ENCODE data around the gene HEXIM1.

DNA sequence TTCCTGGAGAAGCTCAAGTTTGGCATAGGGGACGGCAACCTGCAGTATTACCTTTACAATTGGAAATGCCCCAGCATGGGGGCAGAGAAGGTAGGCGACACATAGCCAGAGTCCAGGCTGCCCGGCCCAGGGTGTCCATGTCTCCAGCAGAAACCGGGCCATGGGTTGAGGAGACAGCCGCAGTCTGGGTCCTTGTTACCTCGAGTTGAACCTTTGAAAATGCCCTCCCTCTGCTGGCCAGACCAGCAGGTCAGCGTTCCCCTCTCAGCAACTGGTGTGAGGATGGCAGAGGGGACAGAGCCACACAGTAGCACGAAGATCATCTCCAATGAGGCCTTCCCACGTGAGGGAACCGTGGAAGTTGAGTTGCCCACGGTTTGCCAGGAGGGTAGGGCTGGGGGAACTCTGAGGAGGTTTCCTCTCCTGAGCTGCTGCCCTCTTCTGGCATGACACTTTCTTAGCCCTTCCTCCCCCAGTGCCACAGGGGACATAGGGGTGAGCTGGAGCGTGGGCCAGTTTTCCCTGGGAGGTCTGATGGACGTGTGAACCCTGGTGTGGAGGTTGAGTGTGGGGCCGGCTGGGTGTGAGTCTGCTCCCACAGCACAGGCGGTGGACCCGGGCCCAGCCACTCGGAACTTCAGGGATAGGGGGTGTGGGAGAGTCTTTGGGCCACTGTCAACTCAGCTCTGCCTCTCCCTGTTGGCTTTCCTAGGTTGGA lies 43.2 kb upstream of the HEXIM1 start:
- no peak for TF ChIP-seq POLR2A (IDR thresholded peaks at IDR 0.05)
- TF ChIP-seq, protein P1, sequence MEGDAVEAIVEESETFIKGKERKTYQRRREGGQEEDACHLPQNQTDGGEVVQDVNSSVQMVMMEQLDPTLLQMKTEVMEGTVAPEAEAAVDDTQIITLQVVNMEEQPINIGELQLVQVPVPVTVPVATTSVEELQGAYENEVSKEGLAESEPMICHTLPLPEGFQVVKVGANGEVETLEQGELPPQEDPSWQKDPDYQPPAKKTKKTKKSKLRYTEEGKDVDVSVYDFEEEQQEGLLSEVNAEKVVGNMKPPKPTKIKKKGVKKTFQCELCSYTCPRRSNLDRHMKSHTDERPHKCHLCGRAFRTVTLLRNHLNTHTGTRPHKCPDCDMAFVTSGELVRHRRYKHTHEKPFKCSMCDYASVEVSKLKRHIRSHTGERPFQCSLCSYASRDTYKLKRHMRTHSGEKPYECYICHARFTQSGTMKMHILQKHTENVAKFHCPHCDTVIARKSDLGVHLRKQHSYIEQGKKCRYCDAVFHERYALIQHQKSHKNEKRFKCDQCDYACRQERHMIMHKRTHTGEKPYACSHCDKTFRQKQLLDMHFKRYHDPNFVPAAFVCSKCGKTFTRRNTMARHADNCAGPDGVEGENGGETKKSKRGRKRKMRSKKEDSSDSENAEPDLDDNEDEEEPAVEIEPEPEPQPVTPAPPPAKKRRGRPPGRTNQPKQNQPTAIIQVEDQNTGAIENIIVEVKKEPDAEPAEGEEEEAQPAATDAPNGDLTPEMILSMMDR (IDR thresholded peaks at IDR 0.05): no peak

Data from lower leg skin (tissue), 3 donors.